IMR-90 (cell line): Measurements from ENCODE around the gene NEK4.

Source experiments
- BHLHE40 ChIP-seq: fragments of 150-350 bp; IDR thresholded peaks from 2 replicates; pipeline ENCODE4 v1.6.1; 2016; ENCODE audit warnings: mild to moderate bottlenecking, low read depth, low read length
- FOS ChIP-seq: fragments of 150-350 bp; IDR thresholded peaks from 2 replicates; pipeline ENCODE4 v1.6.1; 2016; ENCODE audit warnings: low read depth, low read length
- MAFK ChIP-seq: IDR thresholded peaks from 2 replicates; pipeline ENCODE4 v1.6.1; 2012; ENCODE audit warnings: low read depth, low read length, improper control_type of control experiment
- MAZ ChIP-seq: IDR thresholded peaks from 2 replicates; pipeline ENCODE4 v1.6.1; 2012; ENCODE audit warnings: low read depth, mild to moderate bottlenecking, low read length, improper control_type of control experiment, moderate library complexity, borderline replicate concordance
- MXI1 ChIP-seq: IDR thresholded peaks from 2 replicates; pipeline ENCODE4 v1.6.1; 2012; ENCODE audit warnings: low read depth, mild to moderate bottlenecking, low read length, moderate library complexity, borderline replicate concordance
- POLR2A ChIP-seq: IDR thresholded peaks from 2 replicates; pipeline ENCODE4 v1.6.1; 2012; ENCODE audit warnings: mild to moderate bottlenecking, low read depth, low read length
- RAD21 ChIP-seq: IDR thresholded peaks from 2 replicates; pipeline ENCODE4 v1.6.1; 2012; ENCODE audit warnings: low read length, improper control_type of control experiment
- SMC3 ChIP-seq: fragments of 150-350 bp; IDR thresholded peaks from 2 replicates; pipeline ENCODE4 v1.6.1; 2016; ENCODE audit warnings: low read depth, mild to moderate bottlenecking, antibody characterized with exemption, low read length, moderate library complexity
- TF ChIP-seq, protein P1 (sequence below): conservative IDR thresholded peaks from 2 replicates; pipeline ENCODE4 v1.5.1; 2012; ENCODE audit warnings: mild to moderate bottlenecking, low read depth, low read length, improper control_type of control experiment

- TF ChIP-seq MAZ (no peak), SMC3 (no peak), FOS (no peak), MXI1 (no peak), BHLHE40 (no peak), RAD21 (no peak), MAFK (no peak), POLR2A (no peak)
- TF ChIP-seq, protein P1, sequence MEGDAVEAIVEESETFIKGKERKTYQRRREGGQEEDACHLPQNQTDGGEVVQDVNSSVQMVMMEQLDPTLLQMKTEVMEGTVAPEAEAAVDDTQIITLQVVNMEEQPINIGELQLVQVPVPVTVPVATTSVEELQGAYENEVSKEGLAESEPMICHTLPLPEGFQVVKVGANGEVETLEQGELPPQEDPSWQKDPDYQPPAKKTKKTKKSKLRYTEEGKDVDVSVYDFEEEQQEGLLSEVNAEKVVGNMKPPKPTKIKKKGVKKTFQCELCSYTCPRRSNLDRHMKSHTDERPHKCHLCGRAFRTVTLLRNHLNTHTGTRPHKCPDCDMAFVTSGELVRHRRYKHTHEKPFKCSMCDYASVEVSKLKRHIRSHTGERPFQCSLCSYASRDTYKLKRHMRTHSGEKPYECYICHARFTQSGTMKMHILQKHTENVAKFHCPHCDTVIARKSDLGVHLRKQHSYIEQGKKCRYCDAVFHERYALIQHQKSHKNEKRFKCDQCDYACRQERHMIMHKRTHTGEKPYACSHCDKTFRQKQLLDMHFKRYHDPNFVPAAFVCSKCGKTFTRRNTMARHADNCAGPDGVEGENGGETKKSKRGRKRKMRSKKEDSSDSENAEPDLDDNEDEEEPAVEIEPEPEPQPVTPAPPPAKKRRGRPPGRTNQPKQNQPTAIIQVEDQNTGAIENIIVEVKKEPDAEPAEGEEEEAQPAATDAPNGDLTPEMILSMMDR = no peak
These were observed 24.7 kb upstream of the NEK4 start for GRCh38 chr3:52795298-52795900.
